ENCODE measurements around the gene THSD4. TPM values are rescaled to one million over a fixed set of nuclear protein-coding genes. Genes with fewer than 3 reads are reported as not detected.

Gene THSD4
- total and polyA plus RNA-seq, 5 donors from 2014 or later: not detected

DNA sequence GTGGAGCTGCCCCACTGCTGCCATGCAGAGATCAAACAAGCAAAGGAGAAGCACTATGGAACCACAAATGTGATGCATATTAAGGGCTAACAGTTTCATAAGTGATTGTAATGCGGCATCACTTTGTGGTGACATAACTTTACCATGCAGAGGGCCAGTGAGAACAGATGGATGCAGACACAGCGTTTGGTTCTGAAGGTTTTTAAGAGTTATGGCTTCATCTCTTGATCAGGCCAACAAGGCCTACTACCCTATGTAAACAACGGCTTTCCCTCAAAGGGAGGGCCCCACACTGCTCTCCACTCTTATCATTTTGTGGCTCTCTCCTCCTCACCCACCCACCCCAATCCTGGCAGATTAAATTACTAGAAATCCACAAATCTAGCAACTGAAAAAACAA, 708.5 kb downstream of the THSD4 start:
- H3K4me1 ChIP-seq (ENCODE audit: control insufficient read depth, insufficient read depth, low read length, poor library complexity, severe bottlenecking): no peaks in the 10 kb centered on the region
- H3K4me3 ChIP-seq (ENCODE audit: low read depth, low read length): no peak overlapping the region
- H3K36me3 ChIP-seq (ENCODE audit: control insufficient read depth, insufficient read depth, low read length): peaks cover 39% of the 10 kb centered on the region
- H3K27ac ChIP-seq (ENCODE audit: insufficient read depth, low read length, poor library complexity, severe bottlenecking): no peak overlapping the region
- Mint-ChIP-seq H3K27ac (no peak overlapping the region), H3K4me3 (no peak overlapping the region), H3K27me3 (no peaks in the 10 kb centered on the region), H3K9me3 (peaks cover 6 to 33% (median 14%) of the 10 kb centered on the region in 7 donors), H3K36me3 (peaks cover 61% of the 10 kb centered on the region), H3K4me1 (no peaks in the 10 kb centered on the region)
- H3K27me3 ChIP-seq (ENCODE audit: control insufficient read depth, insufficient read depth, low read length): no peaks in the 10 kb centered on the region
- no peak for ATAC-seq (ENCODE audit: low read depth in 2 of 2)
- H3K9me3 ChIP-seq (ENCODE audit: control insufficient read depth in 2 of 2, low read length in 2 of 2): peaks cover 21 to 30% of the 10 kb centered on the region in 2 experiments
- no peak for DNase-seq

DNA sequence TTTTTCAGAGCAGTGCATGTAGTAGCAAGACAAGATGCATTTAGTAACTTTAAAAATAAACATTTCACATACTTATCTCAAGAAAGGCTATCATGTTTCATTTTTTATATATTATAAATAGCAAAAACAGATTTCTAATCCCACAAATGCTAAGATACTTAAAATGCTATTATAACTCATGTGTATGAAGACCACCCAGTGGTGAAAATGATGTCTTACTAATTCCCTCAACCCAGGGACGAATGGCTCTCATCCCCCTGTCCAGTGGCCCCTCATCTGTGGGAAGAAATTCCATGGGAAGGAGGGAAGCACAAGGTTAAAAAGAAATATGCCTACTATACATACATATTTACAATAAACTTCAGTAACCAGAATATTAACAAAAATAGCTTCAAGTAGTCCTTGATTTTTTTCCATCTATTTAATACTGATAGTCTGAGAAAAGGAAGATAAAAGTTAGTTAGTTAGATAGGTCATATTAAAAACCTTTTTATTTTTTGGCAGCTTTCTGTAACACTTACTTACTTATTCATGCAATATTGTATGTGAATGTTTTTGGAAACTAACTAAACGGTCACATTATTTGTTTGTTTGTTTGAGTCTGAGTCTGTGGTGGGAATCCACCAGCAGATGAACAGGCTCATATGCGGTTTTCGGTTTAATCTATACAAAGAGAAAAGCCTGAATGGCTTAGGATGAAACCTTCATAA, 709.9 kb downstream of the THSD4 start:
- Mint-ChIP-seq H3K4me3 (no peak overlapping the region), H3K27me3 (no peaks in the 10 kb centered on the region), H3K27ac (no peak overlapping the region), H3K9me3 (peaks cover 6 to 25% (median 16%) of the 10 kb centered on the region in 7 donors), H3K36me3 (peaks cover 74% of the 10 kb centered on the region), H3K4me1 (no peaks in the 10 kb centered on the region)
- no peak for ATAC-seq (ENCODE audit: low read depth in 2 of 2)
- H3K36me3 ChIP-seq (ENCODE audit: control insufficient read depth, insufficient read depth, low read length): peaks cover 53% of the 10 kb centered on the region
- DNase-seq: no peak
- H3K27me3 ChIP-seq (ENCODE audit: control insufficient read depth, insufficient read depth, low read length): no peaks in the 10 kb centered on the region
- no peaks in the 10 kb centered on the region for H3K4me1 ChIP-seq (ENCODE audit: control insufficient read depth, insufficient read depth, low read length, poor library complexity, severe bottlenecking)
- no peak overlapping the region for H3K4me3 ChIP-seq (ENCODE audit: low read depth, low read length)
- H3K27ac ChIP-seq (ENCODE audit: insufficient read depth, low read length, poor library complexity, severe bottlenecking): no peak overlapping the region
- H3K9me3 ChIP-seq (ENCODE audit: control insufficient read depth in 2 of 2, low read length in 2 of 2): peaks cover 20 to 23% of the 10 kb centered on the region in 2 experiments

DNA sequence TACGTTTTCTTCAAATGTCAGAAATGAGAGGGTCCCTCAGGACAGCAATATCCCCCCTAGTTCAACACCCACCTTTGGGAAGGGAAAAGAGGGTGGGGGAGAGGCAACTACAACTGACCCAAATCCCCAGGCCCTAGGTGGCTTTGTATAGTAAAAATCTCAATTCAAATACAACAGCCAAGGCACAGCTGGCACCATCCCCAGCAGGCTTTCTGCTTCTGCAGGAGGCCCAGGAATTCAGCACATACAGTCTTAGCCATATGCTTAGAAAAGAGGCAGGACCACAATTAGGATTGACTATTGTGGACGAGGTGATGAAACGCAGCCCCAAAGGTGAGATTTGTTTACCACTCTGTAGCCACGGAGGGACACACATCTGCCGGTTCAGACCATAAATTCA, 710.9 kb downstream of the THSD4 start:
- H3K36me3 Mint-ChIP-seq: peaks cover 76% of the 10 kb centered on the region
- H3K27me3 ChIP-seq (ENCODE audit: control insufficient read depth, insufficient read depth, low read length): no peaks in the 10 kb centered on the region
- no peak overlapping the region for H3K27ac ChIP-seq (ENCODE audit: insufficient read depth, low read length, poor library complexity, severe bottlenecking)
- no peak for ATAC-seq (ENCODE audit: low read depth in 2 of 2)
- no peak for DNase-seq
- no peaks in the 10 kb centered on the region for H3K4me1 Mint-ChIP-seq
- H3K27me3 Mint-ChIP-seq: no peaks in the 10 kb centered on the region
- H3K4me3 Mint-ChIP-seq: no peak overlapping the region
- peaks cover 14 to 20% of the 10 kb centered on the region in 2 experiments for H3K9me3 ChIP-seq (ENCODE audit: control insufficient read depth in 2 of 2, low read length in 2 of 2)
- H3K9me3 Mint-ChIP-seq: peaks cover 6 to 25% (median 10%) of the 10 kb centered on the region in 7 donors
- no peak overlapping the region for H3K4me3 ChIP-seq (ENCODE audit: low read depth, low read length)
- H3K36me3 ChIP-seq (ENCODE audit: control insufficient read depth, insufficient read depth, low read length): peaks cover 55% of the 10 kb centered on the region
- H3K27ac Mint-ChIP-seq: no peak overlapping the region
- H3K4me1 ChIP-seq (ENCODE audit: control insufficient read depth, insufficient read depth, low read length, poor library complexity, severe bottlenecking): no peaks in the 10 kb centered on the region

DNA sequence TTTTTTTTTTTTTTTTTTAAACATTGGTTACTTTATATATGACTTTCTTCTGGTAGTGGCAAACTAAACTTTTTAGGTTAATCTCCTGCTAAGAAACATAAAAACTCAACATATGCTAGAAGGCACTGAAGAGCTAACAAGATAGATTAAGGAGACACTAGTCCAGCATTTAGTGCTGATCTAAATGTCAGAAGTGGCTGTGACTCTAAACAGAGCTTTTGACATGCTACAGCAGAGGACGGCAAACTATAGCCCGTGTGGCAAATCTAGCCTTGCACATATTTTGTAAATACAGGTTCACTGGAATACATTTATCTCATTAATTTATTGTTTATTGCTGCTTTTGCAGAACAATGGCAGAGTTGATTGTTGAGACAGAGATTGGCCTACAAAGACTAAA, 715.7 kb downstream of the THSD4 start:
- DNase-seq (no peak), ATAC-seq (ENCODE audit: low read depth in 2 of 2) (no peak)
- no peak overlapping the region for H3K4me3 ChIP-seq (ENCODE audit: low read depth, low read length)
- Mint-ChIP-seq H3K9me3 (peaks cover 0 to 5% (median 0%) of the 10 kb centered on the region in 7 donors), H3K4me1 (no peaks in the 10 kb centered on the region), H3K4me3 (no peak overlapping the region), H3K27ac (no peak overlapping the region), H3K36me3 (peaks cover 46% of the 10 kb centered on the region), H3K27me3 (no peaks in the 10 kb centered on the region)
- H3K9me3 ChIP-seq (ENCODE audit: control insufficient read depth in 2 of 2, low read length in 2 of 2): no peaks in the 10 kb centered on the region
- H3K4me1 ChIP-seq (ENCODE audit: control insufficient read depth, insufficient read depth, low read length, poor library complexity, severe bottlenecking): no peaks in the 10 kb centered on the region
- no peaks in the 10 kb centered on the region for H3K27me3 ChIP-seq (ENCODE audit: control insufficient read depth, insufficient read depth, low read length)
- H3K27ac ChIP-seq (ENCODE audit: insufficient read depth, low read length, poor library complexity, severe bottlenecking): no peak overlapping the region
- H3K36me3 ChIP-seq (ENCODE audit: control insufficient read depth, insufficient read depth, low read length): peaks cover 41% of the 10 kb centered on the region

Other genes with a start within 250 kb of the THSD4 start
- not detected for gene THAP10, start 223.0 kb upstream of the THSD4 start, total RNA-seq
- not detected for gene THAP10, start 223.0 kb upstream of the THSD4 start, polyA plus RNA-seq
- gene LRRC49, start 222.6 kb upstream of the THSD4 start, total RNA-seq: not detected
- under 1 TPM in 1 of 4 donors, not detected in 3; 0.34 TPM for gene LRRC49, start 222.6 kb upstream of the THSD4 start, polyA plus RNA-seq